K562 (cell line): ENCODE results near the gene ZNF689. TPM values are rescaled to one million over a fixed set of nuclear protein-coding genes. Genes with fewer than 3 reads are reported as not detected.

Experiments
- ATAC-seq: fragments of 200-7000 bp; cut with Tn5 transposase; 3 replicates; pipeline ENCODE4 v1.9.1; 2020; ENCODE audit warnings: moderate library complexity
- BruUV-seq: library from RNA; stranded (reverse); fragments of 400-500 nt; replicated peaks from 2 replicates; lab custom pipeline; 2021; lab: Mats Ljungman, UMichigan
- CTCF ChIA-PET: fragments of 300-600 bp; formaldehyde crosslinking; extraction: SDS; loops from one replicate; lab custom pipeline; 2021; ENCODE audit warnings: low intra/inter-chr PET ratio; lab: Yijun Ruan, JAX
- POLR2A ChIA-PET: fragments of 300-600, 350-650 bp; sonication (Branson Sonifier 250); formaldehyde crosslinking; extraction: SDS; loops from one replicate; lab custom pipeline; 2021; ENCODE audit warnings: antibody characterized with exemption, inconsistent platforms; lab: Yijun Ruan, JAX
- DNase-seq, 4 experiments: peaks; one replicate each; pipeline versions ENCODE4 v3.0.0 to v3.0.0-alpha.2; 2011 to 2018; ENCODE audit warnings: low spot score in 3 of 4, mixed read lengths in 3 of 4; ENCODE audit errors: extremely low read depth in 1 of 4
- FAIRE-seq: peaks from 2 replicates; lab custom pipeline; 2011; peaks lifted over from hg19 to GRCh38; lab: Jason Lieb, UNC
- H2AFZ ChIP-seq: 2 replicates; pipeline ENCODE4 v1.6.0; 2011; ENCODE audit warnings: low read depth, low read length, control low read depth, inconsistent platforms
- H3K27ac ChIP-seq: fragments of 200-600 bp; 3 replicates; pipeline ENCODE4 v1.8.0; 2011; ENCODE audit warnings: low read depth, mild to moderate bottlenecking, control low read depth, inconsistent platforms, low read length, moderate library complexity, mixed read lengths; ENCODE audit errors: extremely low read depth
- H3K27me3 ChIP-seq, 2 experiments: fragments of 300-600 bp in 1 of 2; 2 replicates in 1 of 2; 3 replicates in 1 of 2; pipeline versions ENCODE4 v1.6.0 to v1.8.0; 2011; ENCODE audit warnings: inconsistent platforms in 2 of 2, low read length in 2 of 2, mild to moderate bottlenecking in 1 of 2, mixed read lengths in 1 of 2, moderate library complexity in 1 of 2; ENCODE audit not compliant: control insufficient read depth in 2 of 2, insufficient read depth in 2 of 2
- H3K36me3 ChIP-seq: fragments of 300-600 bp; 3 replicates; pipeline ENCODE4 v1.8.0; 2011; ENCODE audit warnings: mild to moderate bottlenecking, low read length, inconsistent platforms; ENCODE audit not compliant: control insufficient read depth, insufficient read depth
- H3K4me1 ChIP-seq, 2 experiments: fragments of 200-600 bp in 1 of 2; replicated peaks in 1 of 2; 2 replicates in 1 of 2; 3 replicates in 1 of 2; pipeline versions ENCODE4 v1.5.1 to v1.8.0; 2011; ENCODE audit warnings: inconsistent platforms in 2 of 2, low read length in 2 of 2, mild to moderate bottlenecking in 1 of 2, mixed read lengths in 1 of 2, moderate library complexity in 1 of 2; ENCODE audit not compliant: control insufficient read depth in 2 of 2, insufficient read depth in 2 of 2
- H3K4me2 ChIP-seq: 2 replicates; pipeline ENCODE4 v1.6.1; 2011; ENCODE audit warnings: low read length, control low read depth, inconsistent platforms, mixed read lengths; ENCODE audit not compliant: insufficient read depth
- H3K4me3 ChIP-seq: fragments of 200-600 bp; sonication (generic), shearing (Covaris generic); 2 replicates; pipeline ENCODE4 v1.5.1; 2016; ENCODE audit warnings: control low read depth, inconsistent platforms
- H3K79me2 ChIP-seq: fragments of 200-600 bp; 3 replicates; pipeline ENCODE4 v1.8.0; 2011; ENCODE audit warnings: low read length, inconsistent platforms; ENCODE audit not compliant: control insufficient read depth, insufficient read depth
- H3K9ac ChIP-seq, 2 experiments: 2 replicates each; pipeline versions ENCODE4 v1.6.0 to v1.6.1; 2011; ENCODE audit warnings: low read depth in 2 of 2, low read length in 2 of 2, control low read depth in 1 of 2, inconsistent platforms in 1 of 2, mild to moderate bottlenecking in 1 of 2, mixed read lengths in 1 of 2; ENCODE audit not compliant: insufficient read depth in 1 of 2
- H3K9me1 ChIP-seq: one replicate; pipeline ENCODE4 v1.6.0; 2011; ENCODE audit warnings: inconsistent platforms, mild to moderate bottlenecking, low read length, moderate library complexity; ENCODE audit not compliant: control insufficient read depth, insufficient read depth
- H3K9me3 ChIP-seq: replicated peaks from 2 replicates; pipeline ENCODE4 v1.5.1; 2011; ENCODE audit warnings: low read depth, low read length, inconsistent platforms; ENCODE audit not compliant: control insufficient read depth, insufficient read depth
- H4K20me1 ChIP-seq: replicated peaks from 2 replicates; pipeline ENCODE4 v1.6.1; 2011; ENCODE audit warnings: low read length, inconsistent platforms, mixed read lengths; ENCODE audit not compliant: control insufficient read depth, insufficient read depth
- C11orf30 ChIP-seq: fragments of 450-650 bp; IDR thresholded peaks from 2 replicates; pipeline ENCODE4 v1.6.1; 2016; ENCODE audit warnings: low read depth, mild to moderate bottlenecking
- CBX3 ChIP-seq, 2 experiments: IDR thresholded peaks; 1 replicate in 1 of 2; 2 replicates in 1 of 2; pipeline ENCODE4 v1.6.1; 2012; ENCODE audit warnings: inconsistent platforms in 2 of 2, low read length in 2 of 2, borderline replicate concordance in 1 of 2, control low read depth in 1 of 2
- CXXC5 ChIP-seq: fragments of 250-450 bp; sonication (Bioruptor Pico); IDR thresholded peaks from 2 replicates; pipeline ENCODE4 v1.8.0; 2022; ENCODE audit warnings: inconsistent platforms, mild to moderate bottlenecking, moderate library complexity
- EP300 ChIP-seq: IDR thresholded peaks from 2 replicates; pipeline ENCODE4 v1.6.1; 2012; ENCODE audit warnings: low read length, improper control_type of control experiment
- EP400 ChIP-seq: fragments of 450-650 bp; IDR thresholded peaks from 2 replicates; pipeline ENCODE4 v1.6.1; 2017; ENCODE audit warnings: antibody characterized with exemption, mild to moderate bottlenecking, moderate library complexity
- FIP1L1 ChIP-seq: fragments of 200-400 bp; formaldehyde crosslinking; IDR thresholded peaks from 2 replicates; pipeline ENCODE4 v1.6.1; 2018; ENCODE audit warnings: mild to moderate bottlenecking, low read depth, low read length; ENCODE audit not compliant: poor library complexity, severe bottlenecking
- MLX ChIP-seq, 2 experiments: fragments of 450-650 bp in 1 of 2; sonication (generic) in 1 of 2; formaldehyde crosslinking; conservative IDR thresholded peaks; 2 replicates each; pipeline versions ENCODE4 v1.4.0 to v1.8.1; 2020 to 2022; ENCODE audit warnings: mild to moderate bottlenecking in 1 of 2, missing genetic modification reagents in 1 of 2
- MTA3 ChIP-seq: fragments of 450-650 bp; formaldehyde crosslinking; IDR thresholded peaks from 2 replicates; pipeline ENCODE4 v1.6.1; 2017; ENCODE audit warnings: mild to moderate bottlenecking, borderline replicate concordance
- MYNN ChIP-seq, 2 experiments: sonication (generic); formaldehyde crosslinking in 1 of 2; IDR thresholded peaks; 2 replicates each; pipeline versions ENCODE4 v1.5.0 to v1.6.1; 2016 to 2020; ENCODE audit warnings: antibody characterized with exemption in 1 of 2, missing genetic modification reagents in 1 of 2
- NEUROD1 ChIP-seq: fragments of 150-350 bp; IDR thresholded peaks from 2 replicates; pipeline ENCODE4 v1.6.1; 2014; ENCODE audit warnings: borderline replicate concordance, low read length, low read depth; ENCODE audit not compliant: partially characterized antibody
- PML ChIP-seq: IDR thresholded peaks from 2 replicates; pipeline ENCODE4 v1.6.1; 2012; ENCODE audit warnings: low read length, inconsistent platforms
- SIN3B ChIP-seq: fragments of 450-650 bp; IDR thresholded peaks from 2 replicates; pipeline ENCODE4 v1.6.1; 2017; ENCODE audit warnings: low read depth, mild to moderate bottlenecking, moderate library complexity
- SP1 ChIP-seq: sonication (generic); formaldehyde crosslinking; IDR thresholded peaks from 2 replicates; pipeline ENCODE4 v1.8.1; 2022; ENCODE audit warnings: mild to moderate bottlenecking, missing genetic modification reagents
- SREBF1 ChIP-seq: fragments of 150-350 bp; IDR thresholded peaks from 2 replicates; pipeline ENCODE4 v1.6.1; 2014; ENCODE audit warnings: antibody characterized with exemption, low read depth, low read length, borderline replicate concordance
- TOE1 ChIP-seq, 2 experiments: fragments of 450-650 bp in 1 of 2; sonication (generic) in 1 of 2; formaldehyde crosslinking in 1 of 2; IDR thresholded peaks; 2 replicates each; pipeline versions ENCODE4 v1.7.1 to v1.8.0; 2016 to 2022; ENCODE audit warnings: borderline replicate concordance in 2 of 2, mild to moderate bottlenecking in 2 of 2, antibody characterized with exemption in 1 of 2, inconsistent platforms in 1 of 2, low read depth in 1 of 2, missing genetic modification reagents in 1 of 2, moderate library complexity in 1 of 2
- ZNF79 ChIP-seq: fragments of 250-450 bp; sonication (Bioruptor Pico); IDR thresholded peaks from 2 replicates; pipeline ENCODE4 v1.4.0; 2020; ENCODE audit warnings: low read depth, mild to moderate bottlenecking, moderate library complexity
- WGBS: fragments of 100-300 bp; shearing (Covaris generic); methylation state at CpG from one replicate; pipeline ENCODE4 v1.1.6; 2016; ENCODE audit warnings: low coverage, mixed read lengths; ENCODE audit not compliant: insufficient coverage; ENCODE audit errors: missing lambda C conversion rate; 5-methylcytosine and 5-hydroxymethylcytosine counted together
- in situ Hi-C: fragments of 300-500 bp; cut with MboI; formaldehyde crosslinking; loops from 4 replicates; pipeline ENCODE4 v1.15.0; 2018; ENCODE audit warnings: inconsistent platforms, mixed read lengths
- intact Hi-C: fragments of 100-400 bp; cut with micrococcal nuclease; formaldehyde crosslinking; loops from 2 replicates; pipeline ENCODE4 v1.14.2; 2022
- polyA plus RNA-seq, 8 experiments: library from polyadenylated mRNA; depleted of rRNA in 4 of 8; stranded (reverse) in 5 of 8; unstranded in 3 of 8; fragments of >200 nt; fragmentation: Nextera tagmentation in 2 of 8; fragmentation: Illumina TruSeq in 1 of 8; extraction: Ambion mirVana in 2 of 8; extraction: Trizol in 1 of 8; gene quantifications; 2 replicates each; pipeline versions ENCODE4 v1.2.1 to v1.2.3, GENCODE V29; 2011 to 2014; ENCODE audit warnings: inconsistent platforms in 1 of 8, missing spikeins in 1 of 8
- total RNA-seq, 7 experiments: library from RNA; depleted of rRNA in 6 of 7; stranded (reverse); fragments of >200 nt in 6 of 7; fragmentation: Illumina TruSeq in 2 of 7; extraction: Trizol in 2 of 7; gene quantifications; 2 replicates each; pipeline versions ENCODE4 v1.2.1 to v1.2.3, GENCODE V29; 2011 to 2021; ENCODE audit warnings: low replicate concordance in 1 of 7
- TF ChIP-seq, protein P1 (sequence below): sonication (generic); formaldehyde crosslinking; IDR thresholded peaks from 2 replicates; pipeline ENCODE4 v1.8.0; 2022; ENCODE audit warnings: mild to moderate bottlenecking, missing genetic modification reagents

The ZNF689 gene
- total and polyA plus RNA-seq, 9 of the 15 experiments (the other 6 are each of a cell fraction or from before 2014, with no cell fraction given) = 5.4 to 15.4 (median 10.8) TPM

DNA sequence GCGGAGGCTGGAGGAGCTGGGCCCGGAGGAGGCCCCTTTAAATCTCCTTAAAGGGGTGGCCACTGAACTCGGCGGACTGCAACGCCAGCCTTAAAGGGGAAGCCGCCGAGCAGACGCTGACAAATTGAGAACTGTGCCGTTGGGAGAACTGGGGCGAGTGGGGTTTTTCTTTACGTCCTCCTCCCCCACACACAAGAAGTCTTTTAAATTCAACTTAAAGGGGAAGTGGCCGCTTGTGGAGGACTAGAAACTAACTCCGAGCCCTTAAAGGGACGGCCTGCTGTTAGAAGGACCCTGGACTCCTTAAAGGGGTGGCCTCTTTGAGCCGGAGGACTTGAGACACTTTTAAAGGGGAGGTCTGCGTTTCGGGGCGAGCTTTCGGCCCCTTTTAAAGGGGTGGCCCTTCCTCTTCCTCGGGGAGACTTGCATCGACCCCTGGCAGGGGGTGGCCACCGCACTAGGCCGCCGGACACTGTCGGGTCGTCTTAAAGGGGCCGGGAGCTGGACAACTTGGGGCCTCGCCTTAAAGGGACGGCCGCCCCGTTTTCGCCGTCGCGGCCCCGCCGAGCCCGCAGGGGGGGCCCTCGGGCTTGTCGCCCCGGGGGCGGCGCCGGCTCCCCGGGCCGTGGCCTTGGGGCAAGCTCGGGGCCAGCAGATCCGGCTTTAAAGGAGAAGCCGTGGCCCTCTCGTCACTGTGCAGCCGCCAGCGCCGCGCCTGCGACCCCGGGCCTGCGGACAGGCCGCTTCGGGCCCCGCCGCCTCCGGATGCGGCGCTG is 48.7 kb upstream of the ZNF689 start:
- ChIA-PET CTCF (interaction anchor here (0.7 to 1.8 kb wide), 3 partner anchors 155 to 263 kb away, joined by 5 to 10 read pairs (median 5); partner anchors contain the start of gene DCTPP1), POLR2A (interaction anchor here (0.6 to 2.0 kb wide), 27 partner anchors 8 to 572 kb away, joined by 3 to 9 read pairs (median 3); partner anchors contain the start of genes DCTPP1, PRR14, TBC1D10B and ZNF688)
- no peaks in the 10 kb centered on the region for H3K9me3 ChIP-seq
- H3K9ac ChIP-seq = peak overlapping the region; percentile 97
- peak overlapping the region; percentile 95 for H2AFZ ChIP-seq
- WGBS = 1% methylated on average over 53 of the region's 64 CpGs
- peak; percentile 59 for ATAC-seq
- intact Hi-C loops (loop anchor here (1.0 to 10.0 kb wide), 6 partner anchors 40 to 594 kb away; partner anchors contain the start of genes ALDOA, DCTPP1, FBXL19 and SRCAP), in situ Hi-C loops (no loop called here)
- H3K27me3 ChIP-seq = no peaks in the 10 kb centered on the region
- H3K4me3 ChIP-seq = peak overlapping the region; percentile 90
- DNase-seq = peak in 3 of 4 experiments; percentile 75 to 79 (median 75)
- peak; percentile 11 for FAIRE-seq
- H3K9me1 ChIP-seq = peaks cover 4% of the 10 kb centered on the region
- peaks cover 47% of the 10 kb centered on the region for H3K79me2 ChIP-seq
- H3K27ac ChIP-seq = peak overlapping the region; percentile 99
- 0 out of 2 replicates have a peak, but pooled peaks cover 4% of the 10 kb centered on the region for H4K20me1 ChIP-seq
- H3K4me1 ChIP-seq = peaks cover 20 to 52% of the 10 kb centered on the region in 2 experiments; a peak in 4 of 5 replicates
- peak overlapping the region; percentile 89; the same call in 1 of the 2 replicates for H3K4me2 ChIP-seq
- TSS peak; percentile 89 for BruUV-seq
- peaks cover 71% of the 10 kb centered on the region; the same call in 2 of the 3 replicates for H3K36me3 ChIP-seq
- TF ChIP-seq CXXC5 (CRISPR knock-in tag) (peak; percentile 74), EP400 (peak; percentile 33), SP1 (CRISPR knock-in tag) (no peak), ZNF79 (CRISPR knock-in tag) (no peak), NEUROD1 (peak; percentile 10), MTA3 (peak; percentile 42; the same call in 1 of the 2 replicates), MYNN (IDR thresholded peaks at IDR 0.05) (0 out of 2 replicates have a peak, but pooled peaks have one; percentile 5), MYNN (CRISPR knock-in tag; IDR thresholded peaks at IDR 0.05) (no peak), MLX (CRISPR knock-in tag; conservative IDR thresholded peaks at IDR 0.05) (no peak), CBX3 (IDR thresholded peaks at IDR 0.05; ENCODE audit: borderline replicate concordance in 1 of 2, low read length in 2 of 2) (peak in 1 of 2 experiments; percentile 59; a peak in 1 of 3 replicates), EP300 (peak; percentile 18; the same call in 1 of the 2 replicates), FIP1L1 (peak; percentile 32), TOE1 (IDR thresholded peaks at IDR 0.05; ENCODE audit: borderline replicate concordance) (peak; percentile 91), TOE1 (CRISPR knock-in tag; IDR thresholded peaks at IDR 0.05; ENCODE audit: borderline replicate concordance, low read depth) (no peak), SIN3B (peak; percentile 72; the same call in 1 of the 2 replicates), PML (peak; percentile 29; the same call in 1 of the 2 replicates), SREBF1 (no peak), C11orf30 (no peak)
- TF ChIP-seq, protein P1, sequence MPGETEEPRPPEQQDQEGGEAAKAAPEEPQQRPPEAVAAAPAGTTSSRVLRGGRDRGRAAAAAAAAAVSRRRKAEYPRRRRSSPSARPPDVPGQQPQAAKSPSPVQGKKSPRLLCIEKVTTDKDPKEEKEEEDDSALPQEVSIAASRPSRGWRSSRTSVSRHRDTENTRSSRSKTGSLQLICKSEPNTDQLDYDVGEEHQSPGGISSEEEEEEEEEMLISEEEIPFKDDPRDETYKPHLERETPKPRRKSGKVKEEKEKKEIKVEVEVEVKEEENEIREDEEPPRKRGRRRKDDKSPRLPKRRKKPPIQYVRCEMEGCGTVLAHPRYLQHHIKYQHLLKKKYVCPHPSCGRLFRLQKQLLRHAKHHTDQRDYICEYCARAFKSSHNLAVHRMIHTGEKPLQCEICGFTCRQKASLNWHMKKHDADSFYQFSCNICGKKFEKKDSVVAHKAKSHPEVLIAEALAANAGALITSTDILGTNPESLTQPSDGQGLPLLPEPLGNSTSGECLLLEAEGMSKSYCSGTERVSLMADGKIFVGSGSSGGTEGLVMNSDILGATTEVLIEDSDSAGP (CRISPR knock-in tag) = peak; percentile 92
